Trophoblast cell (in vitro differentiated cells and primary cell): Measurements from ENCODE around the gene COL18A1.

Source experiments
- DNase-seq, 2 donors: peaks; one replicate each; pipeline ENCODE4 v3.0.0-alpha.2; 2016
- H2AFZ ChIP-seq: 2 replicates; pipeline ENCODE4 v1.6.1; 2013; ENCODE audit warnings: low read length, moderate library complexity, mild to moderate bottlenecking; ENCODE audit not compliant: insufficient read depth, poor library complexity
- H2AK5ac ChIP-seq: 2 replicates; pipeline ENCODE4 v1.6.1; 2013; ENCODE audit warnings: mild to moderate bottlenecking, low read length
- H2BK120ac ChIP-seq: 2 replicates; pipeline ENCODE4 v1.6.1; 2013; ENCODE audit warnings: low read length, mild to moderate bottlenecking, moderate library complexity; ENCODE audit not compliant: insufficient read depth, poor library complexity
- H2BK12ac ChIP-seq: 2 replicates; pipeline ENCODE4 v1.6.1; 2013; ENCODE audit warnings: mild to moderate bottlenecking, low read length, moderate library complexity
- H2BK5ac ChIP-seq: 2 replicates; pipeline ENCODE4 v1.6.1; 2013; ENCODE audit warnings: low read length, low read depth, moderate library complexity, mild to moderate bottlenecking; ENCODE audit not compliant: poor library complexity
- H3K14ac ChIP-seq: 2 replicates; pipeline ENCODE4 v1.6.1; 2013; ENCODE audit warnings: mild to moderate bottlenecking, low read length
- H3K18ac ChIP-seq: 2 replicates; pipeline ENCODE4 v1.6.1; 2013; ENCODE audit warnings: mild to moderate bottlenecking, low read length
- H3K23ac ChIP-seq: 2 replicates; pipeline ENCODE4 v1.6.1; 2013; ENCODE audit warnings: low read length
- H3K27ac ChIP-seq: 2 replicates; pipeline ENCODE4 v1.5.1; 2013; ENCODE audit warnings: low read depth, mild to moderate bottlenecking, inconsistent platforms, low read length, moderate library complexity
- H3K27me3 ChIP-seq: 2 replicates; pipeline ENCODE4 v1.6.1; 2013; ENCODE audit warnings: inconsistent platforms, mild to moderate bottlenecking, low read length, moderate library complexity; ENCODE audit not compliant: insufficient read depth
- H3K36me3 ChIP-seq, 2 experiments: 1 replicate in 1 of 2; 2 replicates in 1 of 2; pipeline ENCODE4 v1.6.1; 2013; ENCODE audit warnings: low read length in 2 of 2, mild to moderate bottlenecking in 2 of 2, moderate library complexity in 1 of 2; ENCODE audit not compliant: insufficient read depth in 2 of 2, control insufficient read depth in 1 of 2
- H3K4ac ChIP-seq: 2 replicates; pipeline ENCODE4 v1.6.1; 2013; ENCODE audit warnings: low read depth, mild to moderate bottlenecking, low read length, moderate library complexity
- H3K4me1 ChIP-seq, 2 experiments: 1 replicate in 1 of 2; 2 replicates in 1 of 2; pipeline ENCODE4 v1.6.1; 2013; ENCODE audit warnings: low read length in 2 of 2, mild to moderate bottlenecking in 2 of 2, moderate library complexity in 1 of 2; ENCODE audit not compliant: insufficient read depth in 2 of 2, control insufficient read depth in 1 of 2
- H3K4me2 ChIP-seq: 2 replicates; pipeline ENCODE4 v1.6.1; 2013; ENCODE audit warnings: inconsistent platforms, mild to moderate bottlenecking, low read length, moderate library complexity
- H3K4me3 ChIP-seq: 2 replicates; pipeline ENCODE4 v1.5.1; 2013; ENCODE audit warnings: mild to moderate bottlenecking, low read depth, low read length, inconsistent platforms
- H3K79me1 ChIP-seq: one replicate; pipeline ENCODE4 v1.6.1; 2013; ENCODE audit warnings: low read length
- H3K79me2 ChIP-seq: 2 replicates; pipeline ENCODE4 v1.6.1; 2013; ENCODE audit warnings: low read length, mild to moderate bottlenecking; ENCODE audit not compliant: control insufficient read depth, insufficient read depth, poor library complexity
- H3K9ac ChIP-seq: 2 replicates; pipeline ENCODE4 v1.6.1; 2013; ENCODE audit warnings: mild to moderate bottlenecking, low read length
- H3K9me3 ChIP-seq: 2 replicates; pipeline ENCODE4 v1.6.1; 2013; ENCODE audit warnings: low read depth, mild to moderate bottlenecking, control low read depth, inconsistent platforms, low read length; ENCODE audit not compliant: insufficient read depth
- H4K12ac ChIP-seq: 2 replicates; pipeline ENCODE4 v1.6.1; 2013; ENCODE audit warnings: low read depth, mild to moderate bottlenecking, low read length, moderate library complexity
- H4K8ac ChIP-seq: 2 replicates; pipeline ENCODE4 v1.6.1; 2013; ENCODE audit warnings: low read depth, mild to moderate bottlenecking, low read length, moderate library complexity
- H4K91ac ChIP-seq: one replicate; pipeline ENCODE4 v1.6.1; 2013; ENCODE audit warnings: low read depth, mild to moderate bottlenecking, low read length, moderate library complexity
- WGBS: extraction: QIAGEN DNeasy Blood & Tissue Kit; methylation state at CpG from one replicate; pipeline ENCODE4 v1.1.7; 2013; ENCODE audit warnings: missing lambda C conversion rate; ENCODE audit not compliant: insufficient read length, insufficient coverage; ENCODE audit errors: extremely low coverage; 5-methylcytosine and 5-hydroxymethylcytosine counted together

The COL18A1 gene

DNA sequence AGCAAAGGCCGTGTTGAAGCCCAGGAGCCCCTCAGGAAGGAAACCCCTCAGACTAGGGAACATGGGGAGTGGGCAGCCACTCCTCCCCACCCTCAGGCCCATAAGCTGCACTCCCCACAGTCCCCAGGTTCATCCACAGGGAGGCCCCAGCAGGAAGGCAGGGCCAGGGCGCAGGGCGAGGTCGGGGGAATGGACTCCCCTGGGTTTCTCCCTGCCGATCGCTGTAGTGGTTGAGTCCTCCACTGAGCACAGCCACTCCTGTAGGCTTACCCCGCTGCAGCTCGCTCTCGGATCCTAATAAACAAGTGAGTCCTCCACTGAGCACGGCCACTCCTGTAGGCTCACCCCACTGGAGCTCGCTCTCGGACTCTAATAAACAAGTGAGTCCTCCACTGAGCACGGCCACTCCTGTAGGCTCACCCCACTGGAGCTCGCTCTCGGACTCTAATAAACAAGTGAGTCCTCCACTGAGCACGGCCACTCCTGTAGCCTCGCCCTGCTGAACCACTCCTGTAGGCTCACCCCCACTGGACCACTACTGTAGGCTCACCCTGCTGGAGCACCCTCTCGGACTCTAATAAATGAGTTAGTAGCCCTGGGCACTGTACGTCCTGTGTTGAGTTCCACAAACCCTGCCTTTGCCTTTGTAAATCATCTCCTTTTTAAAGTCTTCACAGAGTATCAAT is 16.2 kb upstream of the COL18A1 start:
- no peaks in the 10 kb centered on the region for H3K27me3 ChIP-seq
- peaks cover 16 to 23% of the 10 kb centered on the region in 2 experiments for H3K4me1 ChIP-seq
- peaks cover 7% of the 10 kb centered on the region for H3K79me1 ChIP-seq
- H2BK5ac ChIP-seq: no peak overlapping the region
- no peak overlapping the region for H3K14ac ChIP-seq
- no peak overlapping the region for H3K23ac ChIP-seq
- H3K36me3 ChIP-seq: no peaks in the 10 kb centered on the region
- H2AK5ac ChIP-seq: no peak overlapping the region
- WGBS: no CpG with 5 or more reads among the region's 19 CpGs
- no peak overlapping the region for H4K12ac ChIP-seq
- no peak overlapping the region for H4K8ac ChIP-seq
- no peak overlapping the region for H3K4me2 ChIP-seq
- no peak for DNase-seq
- H3K79me2 ChIP-seq: no peaks in the 10 kb centered on the region
- H3K4ac ChIP-seq: no peak overlapping the region
- no peak overlapping the region for H3K27ac ChIP-seq
- no peak overlapping the region for H2BK120ac ChIP-seq
- no peak overlapping the region for H2BK12ac ChIP-seq
- H3K18ac ChIP-seq: no peak overlapping the region
- no peak overlapping the region for H4K91ac ChIP-seq
- peaks cover 3% of the 10 kb centered on the region for H3K9me3 ChIP-seq
- H2AFZ ChIP-seq: no peak overlapping the region
- no peak overlapping the region for H3K4me3 ChIP-seq
- H3K9ac ChIP-seq: no peak overlapping the region

DNA sequence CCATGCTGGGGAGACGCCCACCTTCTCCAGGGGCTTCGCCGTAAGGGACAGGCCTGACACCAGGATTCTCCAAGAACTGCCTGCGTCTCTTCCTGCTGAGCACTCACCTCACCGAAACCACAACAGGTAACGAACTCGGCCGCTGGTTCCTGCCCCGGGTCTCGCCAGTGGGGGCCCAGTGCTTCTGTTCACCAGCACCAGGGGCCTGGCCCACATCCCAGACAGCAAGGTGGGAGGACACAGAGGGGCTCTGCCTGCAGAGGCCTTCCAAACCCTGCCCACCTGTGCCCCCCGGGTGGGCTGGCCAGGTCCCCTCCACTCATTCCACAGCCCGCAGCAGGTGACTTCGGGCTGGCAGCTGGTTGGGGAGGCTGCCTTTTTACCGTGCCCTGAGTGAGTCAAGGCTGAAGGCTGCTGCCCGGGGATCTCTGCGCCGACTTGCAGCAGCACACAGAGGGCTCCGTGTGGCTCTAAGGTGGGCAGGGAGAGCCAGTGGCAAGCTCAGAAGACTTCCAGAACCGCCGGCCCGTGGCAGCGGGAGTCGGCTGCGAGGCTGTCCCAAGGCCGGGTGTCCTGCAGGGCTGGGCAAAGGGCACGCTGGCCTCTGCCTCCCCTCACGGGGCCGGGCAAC is 14.7 kb upstream of the COL18A1 start:
- peaks cover 6% of the 10 kb centered on the region for H3K79me1 ChIP-seq
- H3K4me1 ChIP-seq: peaks cover 9 to 13% of the 10 kb centered on the region in 2 experiments
- WGBS: no CpG with 5 or more reads among the region's 28 CpGs

DNA sequence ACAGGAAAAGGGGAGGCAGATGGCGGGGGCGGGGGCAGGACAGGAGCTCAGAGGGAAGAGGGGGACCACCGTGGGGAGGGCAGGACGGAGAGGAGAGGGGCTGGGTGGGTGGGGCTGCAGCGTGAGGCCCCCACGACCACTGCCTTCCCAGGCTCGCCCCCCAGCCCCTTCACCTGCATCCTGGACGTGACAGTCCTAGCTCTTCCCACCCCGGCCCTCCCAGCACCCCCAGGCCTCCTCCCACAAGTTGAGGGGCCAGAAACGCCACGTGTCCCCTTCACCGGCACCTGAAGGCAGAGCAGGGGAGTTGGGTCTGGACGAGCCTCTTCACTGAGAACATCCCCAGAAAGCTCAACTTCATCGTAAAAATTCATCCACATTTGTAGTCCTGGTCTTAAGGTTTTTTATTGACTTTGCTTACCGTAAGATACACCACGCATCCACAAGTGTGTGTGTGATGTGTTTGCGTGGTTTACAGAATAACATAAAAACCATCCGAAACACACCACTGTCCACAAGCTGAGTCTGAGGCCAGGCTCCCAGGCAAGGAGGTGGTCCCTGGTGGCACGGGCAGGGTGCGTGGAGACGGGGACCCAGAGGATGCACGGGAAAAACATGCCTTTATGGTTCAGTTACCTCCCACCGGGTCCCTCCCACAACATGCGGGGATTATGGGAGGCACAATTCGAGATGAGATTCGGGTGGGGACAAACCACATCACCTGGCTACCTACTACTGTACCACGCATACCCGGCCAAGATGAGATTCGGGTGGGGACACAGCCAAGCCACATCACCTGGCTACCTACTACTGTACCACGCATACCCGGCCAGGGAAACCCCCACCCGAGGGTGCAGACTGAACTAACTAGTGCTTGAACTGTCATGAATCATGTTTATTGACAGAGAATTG is 13.9 kb upstream of the COL18A1 start:
- no peak overlapping the region for H3K9ac ChIP-seq
- H2BK120ac ChIP-seq: no peak overlapping the region
- no peak overlapping the region for H3K14ac ChIP-seq
- no peaks in the 10 kb centered on the region for H3K27me3 ChIP-seq
- H3K23ac ChIP-seq: no peak overlapping the region
- whole genome bisulfite sequencing: no CpG with 5 or more reads among the region's 32 CpGs
- H4K91ac ChIP-seq: no peak overlapping the region
- H3K4me3 ChIP-seq: no peak overlapping the region
- no peak overlapping the region for H3K4ac ChIP-seq
- no peak overlapping the region for H2AFZ ChIP-seq
- H3K18ac ChIP-seq: no peak overlapping the region
- H3K36me3 ChIP-seq: no peaks in the 10 kb centered on the region
- no peaks in the 10 kb centered on the region for H3K79me1 ChIP-seq
- no peak for DNase-seq
- peaks cover 3% of the 10 kb centered on the region for H3K9me3 ChIP-seq
- H4K12ac ChIP-seq: no peak overlapping the region
- no peak overlapping the region for H2AK5ac ChIP-seq
- H2BK12ac ChIP-seq: no peak overlapping the region
- H3K4me1 ChIP-seq: peaks cover 6 to 7% of the 10 kb centered on the region in 2 experiments
- no peak overlapping the region for H3K4me2 ChIP-seq
- no peak overlapping the region for H4K8ac ChIP-seq
- H3K27ac ChIP-seq: no peak overlapping the region
- H2BK5ac ChIP-seq: no peak overlapping the region
- H3K79me2 ChIP-seq: no peaks in the 10 kb centered on the region

More for the DNA sequence above, 14.7 kb upstream of the COL18A1 start:
- no peak overlapping the region for H2BK5ac ChIP-seq
- H3K4me3 ChIP-seq: no peak overlapping the region
- H3K4ac ChIP-seq: no peak overlapping the region
- H3K79me2 ChIP-seq: no peaks in the 10 kb centered on the region
- H3K27ac ChIP-seq: no peak overlapping the region
- no peak overlapping the region for H3K23ac ChIP-seq
- H3K9ac ChIP-seq: no peak overlapping the region
- H3K36me3 ChIP-seq: no peaks in the 10 kb centered on the region
- H2AFZ ChIP-seq: no peak overlapping the region
- no peaks in the 10 kb centered on the region for H3K27me3 ChIP-seq
- H3K14ac ChIP-seq: no peak overlapping the region
- H4K91ac ChIP-seq: no peak overlapping the region
- no peak overlapping the region for H4K12ac ChIP-seq
- no peak overlapping the region for H3K18ac ChIP-seq
- H2AK5ac ChIP-seq: no peak overlapping the region
- H3K9me3 ChIP-seq: peaks cover 3% of the 10 kb centered on the region
- H2BK120ac ChIP-seq: no peak overlapping the region
- no peak for DNase-seq
- H4K8ac ChIP-seq: no peak overlapping the region
- no peak overlapping the region for H3K4me2 ChIP-seq
- H2BK12ac ChIP-seq: no peak overlapping the region

DNA sequence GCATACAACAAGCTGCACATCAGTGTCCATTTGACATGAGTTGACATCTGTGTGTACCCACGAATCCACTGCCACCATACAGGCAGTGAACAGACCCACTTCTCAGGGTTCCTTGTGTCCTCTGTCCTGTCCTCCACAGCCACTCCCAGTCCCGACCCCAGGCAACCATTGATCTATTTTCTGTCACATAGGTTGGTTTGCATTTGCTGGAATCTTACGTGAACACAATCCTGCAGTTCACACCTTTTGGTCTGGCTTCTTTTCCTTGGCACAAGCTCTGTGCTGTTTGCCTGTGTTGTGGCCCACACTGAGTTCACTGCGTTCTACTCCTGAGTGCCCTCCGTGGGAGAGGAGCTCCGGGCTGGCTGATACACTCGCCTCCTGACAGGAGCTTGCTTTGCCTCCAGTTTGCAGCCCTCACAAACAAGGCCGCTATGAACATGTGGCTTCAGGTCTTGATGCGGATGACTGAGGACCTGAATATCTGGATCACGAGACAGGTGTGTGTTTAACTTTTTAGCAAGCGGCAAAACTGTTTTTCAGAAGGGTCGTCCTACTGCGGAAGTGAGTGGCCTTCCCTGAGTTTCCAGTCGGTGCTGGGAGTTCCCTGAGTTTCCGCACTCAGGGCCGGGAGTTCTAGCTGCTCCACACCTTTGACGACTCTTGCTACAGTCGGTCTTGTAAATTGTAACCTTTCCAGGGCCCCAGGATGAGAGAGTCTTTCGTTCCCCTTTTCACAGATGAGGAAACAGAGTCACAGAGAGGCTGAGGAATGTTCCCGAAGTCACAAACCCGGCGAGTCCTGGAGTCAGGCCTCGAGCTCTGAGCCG is 13.0 kb upstream of the COL18A1 start:
- Histone ChIP-seq H3K36me3 (no peaks in the 10 kb centered on the region), H3K27me3 (no peaks in the 10 kb centered on the region), H2BK5ac (no peak overlapping the region), H4K8ac (no peak overlapping the region), H3K9me3 (peaks cover 3% of the 10 kb centered on the region), H3K14ac (no peak overlapping the region), H3K4me1 (no peaks in the 10 kb centered on the region), H3K4me3 (no peak overlapping the region), H2BK12ac (no peak overlapping the region), H3K4me2 (no peak overlapping the region), H3K4ac (no peak overlapping the region), H2BK120ac (no peak overlapping the region), H4K12ac (no peak overlapping the region), H3K27ac (no peak overlapping the region), H3K79me1 (no peaks in the 10 kb centered on the region), H3K23ac (no peak overlapping the region), H3K79me2 (no peaks in the 10 kb centered on the region), H3K18ac (no peak overlapping the region), H2AFZ (no peak overlapping the region), H4K91ac (no peak overlapping the region), H3K9ac (no peak overlapping the region), H2AK5ac (no peak overlapping the region)
- no CpG with 5 or more reads among the region's 24 CpGs for WGBS
- no peak for DNase-seq
